HG03469 (cell line): ENCODE measurements around the gene ACTN2.

Experiments
- ATAC-seq: cut with Tn5 transposase; IDR thresholded peaks from one replicate; pipeline ENCODE4 v1.9.1; 2021; ENCODE audit warnings: mild to moderate bottlenecking, moderate library complexity, moderate number of reproducible peaks; ENCODE audit not compliant: unreplicated experiment

The ACTN2 gene

GRCh38 chr1:236812334-236813030, 126.2 kb downstream of the ACTN2 start:
- ATAC-seq, result no peak
